Measurements from ENCODE around the gene HAVCR2.

- TF ChIP-seq RAD21 (IDR thresholded peaks at IDR 0.05; ENCODE audit: insufficient read depth, low read depth, low read length) (no peak), MYC (IDR thresholded peaks at IDR 0.05; ENCODE audit: insufficient read depth, insufficient read length, insufficient replicate concordance, low read length, severe bottlenecking) (no peak), MXI1 (IDR thresholded peaks at IDR 0.05; ENCODE audit: low read depth, low read length) (no peak), RAD51 (IDR thresholded peaks at IDR 0.05) (no peak), SUZ12 (IDR thresholded peaks at IDR 0.05; ENCODE audit: unreplicated experiment) (no peak), PKNOX1 (IDR thresholded peaks at IDR 0.05) (no peak), POLR2A (IDR thresholded peaks at IDR 0.05; ENCODE audit: low read depth, low read length) (no peak), PRDM15 (CRISPR knock-in tag; IDR thresholded peaks at IDR 0.05) (no peak), EP300 (IDR thresholded peaks at IDR 0.05; ENCODE audit: borderline replicate concordance in 1 of 2, control insufficient read depth in 1 of 2, low read depth in 2 of 2, low read length in 2 of 2) (no peak), CEBPB (IDR thresholded peaks at IDR 0.05; ENCODE audit: borderline replicate concordance in 1 of 2, low read depth in 2 of 2, low read length in 2 of 2) (no peak), SREBF2 (IDR thresholded peaks at IDR 0.05; ENCODE audit: low read length) (no peak)
- TF ChIP-seq, protein P1, sequence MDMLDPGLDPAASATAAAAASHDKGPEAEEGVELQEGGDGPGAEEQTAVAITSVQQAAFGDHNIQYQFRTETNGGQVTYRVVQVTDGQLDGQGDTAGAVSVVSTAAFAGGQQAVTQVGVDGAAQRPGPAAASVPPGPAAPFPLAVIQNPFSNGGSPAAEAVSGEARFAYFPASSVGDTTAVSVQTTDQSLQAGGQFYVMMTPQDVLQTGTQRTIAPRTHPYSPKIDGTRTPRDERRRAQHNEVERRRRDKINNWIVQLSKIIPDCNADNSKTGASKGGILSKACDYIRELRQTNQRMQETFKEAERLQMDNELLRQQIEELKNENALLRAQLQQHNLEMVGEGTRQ (IDR thresholded peaks at IDR 0.05; ENCODE audit: borderline replicate concordance, low read depth, low read length): no peak
- TF ChIP-seq, protein P2, sequence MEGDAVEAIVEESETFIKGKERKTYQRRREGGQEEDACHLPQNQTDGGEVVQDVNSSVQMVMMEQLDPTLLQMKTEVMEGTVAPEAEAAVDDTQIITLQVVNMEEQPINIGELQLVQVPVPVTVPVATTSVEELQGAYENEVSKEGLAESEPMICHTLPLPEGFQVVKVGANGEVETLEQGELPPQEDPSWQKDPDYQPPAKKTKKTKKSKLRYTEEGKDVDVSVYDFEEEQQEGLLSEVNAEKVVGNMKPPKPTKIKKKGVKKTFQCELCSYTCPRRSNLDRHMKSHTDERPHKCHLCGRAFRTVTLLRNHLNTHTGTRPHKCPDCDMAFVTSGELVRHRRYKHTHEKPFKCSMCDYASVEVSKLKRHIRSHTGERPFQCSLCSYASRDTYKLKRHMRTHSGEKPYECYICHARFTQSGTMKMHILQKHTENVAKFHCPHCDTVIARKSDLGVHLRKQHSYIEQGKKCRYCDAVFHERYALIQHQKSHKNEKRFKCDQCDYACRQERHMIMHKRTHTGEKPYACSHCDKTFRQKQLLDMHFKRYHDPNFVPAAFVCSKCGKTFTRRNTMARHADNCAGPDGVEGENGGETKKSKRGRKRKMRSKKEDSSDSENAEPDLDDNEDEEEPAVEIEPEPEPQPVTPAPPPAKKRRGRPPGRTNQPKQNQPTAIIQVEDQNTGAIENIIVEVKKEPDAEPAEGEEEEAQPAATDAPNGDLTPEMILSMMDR (IDR thresholded peaks at IDR 0.05 in 2 of 3, conservative IDR thresholded peaks at IDR 0.05 in 1 of 3; ENCODE audit: control insufficient read depth in 2 of 3, extremely low read depth in 1 of 3, insufficient read depth in 1 of 3, low read depth in 3 of 3, low read length in 3 of 3): no peak
Observed at GRCh38 chr5:157085930-157086329, 22.9 kb downstream of the HAVCR2 start.

All from GM12878 (cell line).